ENCODE data around the gene MCHR1. TPM values are rescaled to one million over a fixed set of nuclear protein-coding genes. Genes with fewer than 3 reads are reported as not detected.

Gene MCHR1
- total and polyA plus RNA-seq, 7 experiments from 2014 or later = not detected

DNA sequence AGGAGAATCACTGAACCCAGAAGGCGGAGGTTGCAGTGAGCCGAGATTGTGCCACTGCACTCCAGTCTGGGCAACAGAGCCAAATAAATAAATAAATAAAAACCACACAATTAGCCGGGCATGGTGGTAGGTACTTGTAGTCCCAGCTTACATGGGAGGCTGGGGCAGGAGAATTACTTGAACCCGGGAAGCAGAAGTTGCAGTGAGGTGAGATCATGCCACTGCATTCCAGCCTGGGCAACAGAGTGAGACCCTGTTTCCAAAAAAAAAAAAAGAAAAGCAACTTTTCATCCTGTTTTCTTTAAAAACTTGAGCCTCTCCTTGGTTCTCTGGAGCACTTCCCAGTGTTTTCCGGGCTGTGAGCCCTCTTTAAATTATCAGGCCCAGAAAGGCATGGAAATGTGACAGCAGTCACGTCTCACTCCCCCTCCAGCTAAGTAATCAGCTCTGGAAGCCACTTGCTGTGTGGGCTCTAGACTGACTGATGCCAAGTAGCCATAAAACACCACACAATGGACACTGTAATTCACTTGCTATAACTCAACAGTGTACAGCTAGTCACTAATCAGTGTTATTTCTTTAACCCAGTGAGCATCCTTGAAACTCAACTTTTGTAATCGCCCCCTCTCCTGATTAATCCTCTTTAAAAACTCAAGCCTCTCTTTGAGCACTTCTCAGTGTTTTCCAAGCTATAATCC lies 13.0 kb upstream of the MCHR1 start:
- no peak for DNase-seq
- Mint-ChIP-seq H3K4me1 (peaks cover 5 to 23% (median 6%) of the 10 kb centered on the region in 7 donors), H3K27ac (no peak overlapping the region), H3K36me3 (peaks cover 0 to 9% (median 0%) of the 10 kb centered on the region in 5 donors), H3K9me3 (peaks cover 0 to 2% (median 0%) of the 10 kb centered on the region in 11 donors), H3K4me3 (no peak overlapping the region), H3K27me3 (no peaks in the 10 kb centered on the region)
- no peak overlapping the region for H3K27ac ChIP-seq (ENCODE audit: low read depth, low read length)
- no peaks in the 10 kb centered on the region for H3K27me3 ChIP-seq (ENCODE audit: control insufficient read depth in 2 of 2, insufficient read depth in 2 of 2, low read length in 2 of 2)
- no peak overlapping the region for H3K4me3 ChIP-seq (ENCODE audit: low read length)
- ATAC-seq = no peak
- H3K4me1 ChIP-seq (ENCODE audit: control insufficient read depth in 2 of 2, insufficient read depth in 2 of 2, low read length in 2 of 2) = no peaks in the 10 kb centered on the region
- intact Hi-C loops (cut with micrococcal nuclease) = no loop called here
- ChIA-PET CTCF (no interaction called here), POLR2A (interaction anchor here (0.6 kb wide), 1 partner anchor 18 kb away, joined by 5 read pairs; no protein-coding TSS in a partner anchor)
- H3K9me3 ChIP-seq (ENCODE audit: control insufficient read depth in 2 of 3, low read length in 3 of 3) = no peaks in the 10 kb centered on the region
- H3K36me3 ChIP-seq (ENCODE audit: control insufficient read depth in 2 of 3, insufficient read depth in 3 of 3, low read length in 3 of 3) = no peaks in the 10 kb centered on the region

DNA sequence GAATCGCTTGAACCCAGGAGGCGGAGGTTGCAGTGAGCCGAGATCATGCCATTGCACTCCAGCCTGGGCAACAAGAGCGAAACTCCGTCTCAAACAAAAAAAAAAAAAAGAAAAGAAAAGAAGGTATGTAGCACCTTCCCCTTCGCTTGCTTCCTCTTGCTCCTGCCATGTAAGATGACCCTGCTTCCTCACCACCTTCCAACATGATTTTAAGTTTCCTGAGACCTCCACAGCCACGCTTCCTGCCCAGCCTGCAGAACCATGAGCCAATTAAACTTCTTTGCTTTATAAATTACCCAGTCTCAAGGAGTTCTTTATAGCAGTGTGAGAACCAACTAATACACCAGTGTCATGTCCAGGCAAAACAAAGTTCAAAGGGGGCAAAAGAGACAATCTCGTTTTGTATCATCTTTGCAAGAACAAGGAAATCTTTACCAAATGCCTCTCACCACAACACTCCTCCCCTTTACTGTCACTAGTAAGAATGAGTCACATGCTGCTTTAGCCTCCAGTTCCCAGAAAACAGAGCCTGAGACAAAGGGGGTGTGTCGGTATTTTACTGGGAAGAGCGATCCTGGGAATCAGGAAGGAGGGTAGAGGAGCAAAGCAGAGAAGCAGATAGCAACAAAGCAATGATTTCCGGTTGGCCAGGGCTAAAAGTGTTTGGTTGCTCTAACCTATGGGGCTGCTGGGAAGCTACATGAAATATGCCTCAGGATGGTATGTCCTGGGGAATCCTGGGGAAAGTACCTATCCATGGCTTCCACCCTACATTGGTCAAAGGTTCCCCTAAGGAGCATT lies 10.5 kb upstream of the MCHR1 start:
- peaks cover 0 to 9% (median 0%) of the 10 kb centered on the region in 5 donors for H3K36me3 Mint-ChIP-seq
- ChIA-PET CTCF (interaction anchor here (0.7 to 1.3 kb wide), 2 partner anchors 14 to 592 kb away, joined by 3 to 7 read pairs; no protein-coding TSS in a partner anchor), POLR2A (interaction anchor here (0.8 kb wide), 1 partner anchor 228 kb away, joined by 3 read pairs; no protein-coding TSS in a partner anchor)
- ATAC-seq (no peak), DNase-seq (no peak)
- Histone ChIP-seq H3K9me3 (ENCODE audit: control insufficient read depth in 2 of 3, low read length in 3 of 3) (no peaks in the 10 kb centered on the region), H3K27ac (ENCODE audit: low read depth, low read length) (no peak overlapping the region), H3K4me1 (ENCODE audit: control insufficient read depth in 2 of 2, insufficient read depth in 2 of 2, low read length in 2 of 2) (no peaks in the 10 kb centered on the region), H3K36me3 (ENCODE audit: control insufficient read depth in 2 of 3, insufficient read depth in 3 of 3, low read length in 3 of 3) (no peaks in the 10 kb centered on the region), H3K27me3 (ENCODE audit: control insufficient read depth in 2 of 2, insufficient read depth in 2 of 2, low read length in 2 of 2) (no peaks in the 10 kb centered on the region), H3K4me3 (ENCODE audit: low read length) (no peak overlapping the region)
- H3K4me3 Mint-ChIP-seq = peak overlapping the region in 1 of 10 donors; percentile 62
- peak overlapping the region in 4 of 9 donors; percentile 9 to 85 (median 42) for H3K27ac Mint-ChIP-seq
- H3K4me1 Mint-ChIP-seq = peaks cover 5 to 23% (median 6%) of the 10 kb centered on the region in 7 donors
- peaks cover 0 to 3% (median 0%) of the 10 kb centered on the region in 11 donors for H3K9me3 Mint-ChIP-seq
- intact Hi-C loops (cut with micrococcal nuclease) = no loop called here
- no peaks in the 10 kb centered on the region for H3K27me3 Mint-ChIP-seq

DNA sequence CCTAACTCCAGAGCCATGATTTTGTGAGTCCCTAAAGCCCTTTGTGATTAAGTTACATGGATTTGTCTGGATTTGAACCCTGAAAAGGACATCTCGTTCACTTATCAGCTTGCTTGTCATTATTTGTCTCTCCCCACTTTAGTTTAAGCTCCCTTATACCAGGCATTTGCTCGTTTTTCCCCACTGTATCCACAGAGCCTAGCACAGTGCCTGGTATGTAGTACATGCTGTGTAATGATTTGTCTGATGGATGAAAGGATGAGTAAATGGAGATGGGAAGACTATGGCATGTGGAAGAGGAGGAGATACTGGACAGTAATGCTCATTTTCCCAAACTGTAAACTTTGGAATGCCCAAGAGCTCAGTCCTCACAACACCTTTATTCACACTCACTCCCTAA lies 9.2 kb upstream of the MCHR1 start:
- Histone ChIP-seq H3K4me3 (ENCODE audit: low read length) (no peak overlapping the region), H3K4me1 (ENCODE audit: control insufficient read depth in 2 of 2, insufficient read depth in 2 of 2, low read length in 2 of 2) (no peaks in the 10 kb centered on the region), H3K27me3 (ENCODE audit: control insufficient read depth in 2 of 2, insufficient read depth in 2 of 2, low read length in 2 of 2) (no peaks in the 10 kb centered on the region), H3K27ac (ENCODE audit: low read depth, low read length) (no peak overlapping the region), H3K9me3 (ENCODE audit: control insufficient read depth in 2 of 3, low read length in 3 of 3) (no peaks in the 10 kb centered on the region), H3K36me3 (ENCODE audit: control insufficient read depth in 2 of 3, insufficient read depth in 3 of 3, low read length in 3 of 3) (no peaks in the 10 kb centered on the region)
- intact Hi-C loops (cut with micrococcal nuclease) = no loop called here
- ChIA-PET POLR2A (no interaction called here), CTCF (interaction anchor here (1.0 to 1.3 kb wide), 2 partner anchors 13 to 90 kb away, joined by 3 to 7 read pairs; no protein-coding TSS in a partner anchor)
- ATAC-seq (no peak), DNase-seq (no peak)
- Mint-ChIP-seq H3K27me3 (no peaks in the 10 kb centered on the region), H3K9me3 (peaks cover 0 to 3% (median 0%) of the 10 kb centered on the region in 11 donors), H3K4me3 (no peak overlapping the region), H3K36me3 (peaks cover 0 to 9% (median 0%) of the 10 kb centered on the region in 5 donors), H3K27ac (peak overlapping the region in 4 of 9 donors; percentile 9 to 85 (median 32)), H3K4me1 (peaks cover 5 to 23% (median 6%) of the 10 kb centered on the region in 7 donors)

DNA sequence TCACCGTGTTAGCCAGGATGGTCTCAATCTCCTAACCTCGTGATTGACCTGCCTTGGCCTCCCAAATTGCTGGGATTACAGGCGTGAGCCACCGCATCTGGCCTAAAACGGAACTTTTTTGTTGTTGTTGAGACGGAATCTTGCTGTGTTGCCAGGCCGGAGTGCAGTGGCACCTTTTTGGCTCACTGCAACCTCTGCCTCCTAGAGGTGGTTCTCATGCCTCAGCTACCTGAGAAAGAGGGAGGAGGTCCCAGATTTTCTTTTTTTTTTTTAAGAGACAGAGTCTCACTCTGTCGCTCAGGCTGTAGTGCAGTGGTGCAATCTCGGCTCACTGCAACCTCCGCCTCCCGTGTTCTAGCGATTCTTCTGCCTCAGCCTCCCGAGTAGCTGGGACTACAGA lies 7.9 kb upstream of the MCHR1 start:
- H3K27me3 ChIP-seq (ENCODE audit: control insufficient read depth in 2 of 2, insufficient read depth in 2 of 2, low read length in 2 of 2) = no peaks in the 10 kb centered on the region
- CTCF ChIA-PET = interaction anchor here (0.7 kb wide), 1 partner anchor 219 kb away, joined by 3 read pairs; no protein-coding TSS in a partner anchor
- POLR2A ChIA-PET = no interaction called here
- H3K9me3 Mint-ChIP-seq = peaks cover 0 to 3% (median 0%) of the 10 kb centered on the region in 11 donors
- ATAC-seq (no peak), DNase-seq (no peak)
- peaks cover 0 to 9% (median 0%) of the 10 kb centered on the region in 5 donors for H3K36me3 Mint-ChIP-seq
- H3K9me3 ChIP-seq (ENCODE audit: control insufficient read depth in 2 of 3, low read length in 3 of 3) = no peaks in the 10 kb centered on the region
- H3K27me3 Mint-ChIP-seq = no peaks in the 10 kb centered on the region
- H3K27ac ChIP-seq (ENCODE audit: low read depth, low read length) = no peak overlapping the region
- peaks cover 4 to 23% (median 6%) of the 10 kb centered on the region in 7 donors for H3K4me1 Mint-ChIP-seq
- intact Hi-C loops (cut with micrococcal nuclease) = no loop called here
- no peak overlapping the region for H3K27ac Mint-ChIP-seq
- H3K4me1 ChIP-seq (ENCODE audit: control insufficient read depth in 2 of 2, insufficient read depth in 2 of 2, low read length in 2 of 2) = no peaks in the 10 kb centered on the region
- no peaks in the 10 kb centered on the region for H3K36me3 ChIP-seq (ENCODE audit: control insufficient read depth in 2 of 3, insufficient read depth in 3 of 3, low read length in 3 of 3)
- H3K4me3 ChIP-seq (ENCODE audit: low read length) = no peak overlapping the region
- no peak overlapping the region for H3K4me3 Mint-ChIP-seq

DNA sequence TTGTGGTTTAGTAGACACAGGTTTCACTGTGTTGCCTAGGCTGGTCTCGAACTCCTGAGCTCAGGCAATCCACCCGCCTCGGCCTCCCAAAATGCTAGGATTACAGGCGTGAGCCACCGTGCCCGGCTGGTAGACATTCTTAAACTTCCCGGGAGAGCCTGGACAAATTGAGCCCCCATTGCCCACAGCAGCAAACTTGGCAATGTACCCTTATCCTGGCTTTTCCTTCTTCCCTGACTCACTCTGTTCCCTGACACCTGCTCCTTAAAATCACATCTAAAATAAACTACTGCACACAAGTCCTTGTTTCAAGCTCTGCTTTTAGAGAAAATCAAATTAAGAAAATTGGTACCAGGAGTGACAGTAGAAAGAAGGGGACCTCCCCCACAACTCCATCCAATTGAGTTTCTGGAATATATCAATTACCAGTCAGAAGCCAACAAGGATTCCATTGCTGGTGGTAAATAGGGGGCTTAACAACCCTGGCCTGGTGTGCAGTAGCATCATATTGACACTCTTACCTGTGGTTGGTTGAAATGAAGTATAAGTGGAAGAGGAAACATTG lies 7.4 kb upstream of the MCHR1 start:
- Histone ChIP-seq H3K9me3 (ENCODE audit: control insufficient read depth in 2 of 3, low read length in 3 of 3) (no peaks in the 10 kb centered on the region), H3K4me1 (ENCODE audit: control insufficient read depth in 2 of 2, insufficient read depth in 2 of 2, low read length in 2 of 2) (no peaks in the 10 kb centered on the region), H3K27me3 (ENCODE audit: control insufficient read depth in 2 of 2, insufficient read depth in 2 of 2, low read length in 2 of 2) (no peaks in the 10 kb centered on the region), H3K27ac (ENCODE audit: low read depth, low read length) (no peak overlapping the region), H3K4me3 (ENCODE audit: low read length) (no peak overlapping the region), H3K36me3 (ENCODE audit: control insufficient read depth in 2 of 3, insufficient read depth in 3 of 3, low read length in 3 of 3) (no peaks in the 10 kb centered on the region)
- ATAC-seq = no peak
- peaks cover 0 to 9% (median 0%) of the 10 kb centered on the region in 5 donors for H3K36me3 Mint-ChIP-seq
- intact Hi-C loops (cut with micrococcal nuclease) = no loop called here
- DNase-seq = no peak
- ChIA-PET CTCF (no interaction called here), POLR2A (interaction anchor here (0.6 kb wide), 1 partner anchor 54 kb away, joined by 3 read pairs; no protein-coding TSS in a partner anchor)
- peaks cover 4 to 23% (median 6%) of the 10 kb centered on the region in 7 donors for H3K4me1 Mint-ChIP-seq
- H3K4me3 Mint-ChIP-seq = no peak overlapping the region
- H3K27me3 Mint-ChIP-seq = no peaks in the 10 kb centered on the region
- peaks cover 0 to 3% (median 0%) of the 10 kb centered on the region in 11 donors for H3K9me3 Mint-ChIP-seq
- H3K27ac Mint-ChIP-seq = no peak overlapping the region

DNA sequence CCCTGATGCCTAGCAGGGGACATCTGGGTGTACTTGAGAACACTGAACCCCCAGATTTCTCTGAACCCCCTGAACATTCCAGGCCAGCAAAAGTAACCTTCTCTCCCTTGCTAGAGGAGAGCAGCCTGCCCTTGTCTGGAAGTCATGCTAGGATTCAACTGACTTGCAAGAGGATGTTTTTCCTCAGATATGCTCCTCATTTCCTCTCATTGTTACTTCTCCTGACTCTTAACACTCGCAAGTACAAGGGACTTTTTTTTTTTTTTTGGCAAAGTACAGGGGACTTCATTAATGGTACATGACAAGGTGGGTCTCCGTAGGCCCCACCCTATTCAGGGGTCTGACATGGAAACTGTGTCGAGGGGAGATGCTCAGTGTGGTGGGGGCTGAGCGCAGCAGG lies 6.3 kb upstream of the MCHR1 start:
- H3K9me3 Mint-ChIP-seq = peaks cover 0 to 3% (median 0%) of the 10 kb centered on the region in 11 donors
- Histone ChIP-seq H3K27ac (ENCODE audit: low read depth, low read length) (no peak overlapping the region), H3K36me3 (ENCODE audit: control insufficient read depth in 2 of 3, insufficient read depth in 3 of 3, low read length in 3 of 3) (no peaks in the 10 kb centered on the region), H3K27me3 (ENCODE audit: control insufficient read depth in 2 of 2, insufficient read depth in 2 of 2, low read length in 2 of 2) (no peaks in the 10 kb centered on the region), H3K4me1 (ENCODE audit: control insufficient read depth in 2 of 2, insufficient read depth in 2 of 2, low read length in 2 of 2) (no peaks in the 10 kb centered on the region), H3K9me3 (ENCODE audit: control insufficient read depth in 2 of 3, low read length in 3 of 3) (no peaks in the 10 kb centered on the region), H3K4me3 (ENCODE audit: low read length) (no peak overlapping the region)
- POLR2A ChIA-PET = no interaction called here
- CTCF ChIA-PET = interaction anchor here (0.9 kb wide), 1 partner anchor 10 kb away, joined by 5 read pairs; no protein-coding TSS in a partner anchor
- no peak overlapping the region for H3K27ac Mint-ChIP-seq
- H3K4me3 Mint-ChIP-seq = no peak overlapping the region
- H3K27me3 Mint-ChIP-seq = no peaks in the 10 kb centered on the region
- H3K36me3 Mint-ChIP-seq = peaks cover 0 to 7% (median 0%) of the 10 kb centered on the region in 5 donors
- DNase-seq (no peak), ATAC-seq (no peak)
- intact Hi-C loops (cut with micrococcal nuclease) = no loop called here
- peaks cover 4 to 20% (median 6%) of the 10 kb centered on the region in 7 donors for H3K4me1 Mint-ChIP-seq

Measured in naive thymus-derived CD4-positive, alpha-beta T cell (primary cell).